NCI-H69 (cell line): Measurements from ENCODE around the gene CDC7.
"Not testable (repeated sequence)": the region's sequence is repeated elsewhere in the genome, so short reads cannot be mapped to it uniquely, and the experiment has no call there.

ENCODE experiments used
- DNase-seq: peaks from one replicate; lab custom pipeline; 2025; lab: John Stamatoyannopoulos, UW

CDC7 gene

DNA sequence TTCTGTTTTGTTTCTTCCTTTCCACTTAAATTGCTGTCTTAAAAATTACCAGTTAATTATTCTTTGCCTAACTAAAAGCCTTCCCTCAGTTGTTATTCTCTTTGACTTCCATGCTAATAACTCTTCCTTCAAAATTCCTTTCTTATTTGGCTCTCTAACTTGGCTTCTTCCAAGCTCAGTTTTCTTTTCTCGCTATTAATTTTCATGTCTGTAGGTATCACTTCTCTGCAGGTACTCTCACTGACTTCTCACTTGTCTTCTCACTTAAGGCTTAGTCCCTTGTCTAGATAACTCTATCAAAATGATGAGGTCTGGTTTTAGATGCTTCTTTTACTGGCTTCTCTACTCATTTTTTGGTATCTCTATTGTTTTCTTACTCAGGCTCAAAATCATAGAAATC is 10.1 kb downstream of the CDC7 start:
- DNase-seq: no peak

- peak; percentile 35 for DNase-seq
These were observed 10.7 kb downstream of the CDC7 start for GRCh38 chr1:91511386-91511785.

DNA sequence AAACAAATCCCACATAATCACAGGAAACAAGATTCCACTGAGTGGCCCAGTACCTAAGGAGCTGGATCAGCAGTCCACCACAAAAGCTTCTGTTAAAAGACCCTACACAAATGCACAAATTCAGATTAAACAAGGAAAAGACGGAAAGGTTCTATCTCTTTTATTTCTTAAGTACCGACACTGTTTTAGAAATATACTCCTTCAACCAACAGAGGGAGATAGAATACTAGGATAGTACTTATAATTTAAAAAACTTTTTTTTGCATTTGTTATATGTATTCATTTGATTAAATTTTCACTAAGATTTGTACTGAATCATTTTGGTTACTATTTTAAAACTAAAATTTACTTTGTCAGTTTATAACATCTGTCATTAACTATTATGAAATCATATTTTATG is 12.5 kb downstream of the CDC7 start:
- DNase-seq: no peak

DNA sequence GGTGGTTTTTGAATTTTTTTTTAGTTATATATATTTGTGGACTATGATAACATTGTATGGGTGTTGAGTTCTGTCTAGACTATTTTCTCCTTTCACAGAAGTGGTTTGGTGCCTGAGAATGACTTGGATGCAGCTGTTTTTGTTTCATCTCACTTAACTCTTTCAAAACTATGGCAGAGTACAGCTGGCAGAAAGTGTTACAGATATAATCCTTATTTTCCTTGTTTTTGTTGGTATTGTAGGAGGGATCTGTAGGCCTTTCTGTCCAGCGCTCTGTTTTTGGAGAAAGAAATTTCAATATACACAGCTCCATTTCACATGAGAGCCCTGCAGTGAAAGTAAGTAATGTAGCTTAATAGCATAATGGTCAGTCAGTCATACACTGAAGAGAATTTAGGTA is 13.1 kb downstream of the CDC7 start:
- DNase-seq: no peak

DNA sequence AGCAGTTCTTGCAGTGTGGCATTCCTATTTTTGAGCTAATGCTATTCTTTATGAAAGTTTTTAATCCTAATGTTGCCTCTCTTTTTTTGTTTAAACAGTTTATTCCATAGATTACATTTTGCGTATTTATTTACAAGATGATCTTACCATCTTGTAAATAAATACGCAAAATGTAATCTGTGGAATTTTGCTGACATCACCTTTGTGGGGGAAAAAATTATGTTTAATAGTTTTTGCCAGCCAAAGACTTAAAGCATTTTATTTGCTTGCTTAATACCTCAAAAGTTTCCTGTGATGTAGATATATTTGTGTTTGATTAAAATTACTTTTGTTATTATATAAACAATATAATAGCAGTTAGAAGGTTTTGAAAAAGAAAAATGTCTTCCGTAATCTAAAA is 15.3 kb downstream of the CDC7 start:
- DNase-seq: no peak

GRCh38 chr1:91516605-91517004 is 16.0 kb downstream of the CDC7 start:
- not testable (repeated sequence) for DNase-seq

DNA sequence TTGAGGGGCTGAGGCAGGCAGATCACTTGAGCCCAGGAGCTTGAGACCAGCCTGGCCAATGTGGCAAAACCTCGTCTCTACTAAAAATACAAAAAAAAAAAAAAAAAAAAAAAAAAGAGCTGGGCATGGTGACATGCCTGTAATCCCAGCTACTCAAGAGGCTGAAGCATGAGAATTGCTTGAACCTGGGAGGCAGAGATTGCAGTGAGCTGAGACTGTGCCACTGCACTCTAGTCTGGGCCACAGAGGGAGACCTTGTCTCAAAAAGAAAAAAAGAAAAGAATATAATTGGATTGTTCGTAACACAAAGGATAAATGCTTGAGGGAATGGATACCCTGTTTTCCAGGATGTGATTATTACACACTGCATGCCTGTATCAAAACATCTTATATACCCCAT is 18.5 kb downstream of the CDC7 start:
- not testable (repeated sequence) for DNase-seq

- DNase-seq: no peak
These were observed 20.4 kb downstream of the CDC7 start for GRCh38 chr1:91520942-91521507.

DNA sequence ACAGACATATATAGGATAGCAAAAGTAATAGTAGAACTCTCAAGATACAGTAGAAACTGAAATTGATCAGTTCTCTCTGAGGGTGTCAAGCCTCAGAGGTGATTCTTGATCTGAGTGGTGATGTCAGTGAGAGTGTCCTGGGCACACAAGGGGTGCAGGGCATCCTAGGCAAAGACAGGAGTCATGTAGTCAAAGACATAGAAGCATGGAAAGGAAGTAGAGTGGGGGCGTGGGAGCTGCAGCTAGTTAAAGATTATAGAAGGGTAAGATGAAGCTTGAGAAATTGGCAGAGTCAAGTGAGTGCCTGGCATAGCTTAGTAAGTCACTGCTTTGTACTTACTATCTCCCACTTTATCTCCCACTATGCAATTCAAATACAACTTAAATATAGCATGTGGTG is 22.8 kb downstream of the CDC7 start:
- DNase-seq: no peak

DNA sequence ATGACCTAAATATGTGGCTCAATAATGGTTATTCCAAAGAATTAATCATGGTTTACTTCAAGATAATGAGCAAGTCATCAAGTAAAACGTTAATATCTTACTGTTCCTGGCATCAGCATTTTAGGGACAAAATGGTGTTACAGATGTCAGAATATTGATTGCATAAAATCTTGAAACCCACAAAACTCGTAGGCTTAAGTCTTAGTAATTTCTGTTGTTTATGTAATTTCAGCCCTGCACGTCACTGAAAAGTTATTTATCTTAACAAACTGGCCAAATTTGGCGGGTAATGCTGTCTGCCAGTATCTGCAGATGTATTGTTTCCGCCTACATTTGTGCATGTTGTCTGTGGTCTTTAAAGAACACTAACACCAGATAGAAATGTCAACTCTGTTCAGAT is 25.8 kb downstream of the CDC7 start:
- DNase-seq: no peak

GRCh38 chr1:91527266-91527765 is 26.7 kb downstream of the CDC7 start:
- DNase-seq: no peak

DNA sequence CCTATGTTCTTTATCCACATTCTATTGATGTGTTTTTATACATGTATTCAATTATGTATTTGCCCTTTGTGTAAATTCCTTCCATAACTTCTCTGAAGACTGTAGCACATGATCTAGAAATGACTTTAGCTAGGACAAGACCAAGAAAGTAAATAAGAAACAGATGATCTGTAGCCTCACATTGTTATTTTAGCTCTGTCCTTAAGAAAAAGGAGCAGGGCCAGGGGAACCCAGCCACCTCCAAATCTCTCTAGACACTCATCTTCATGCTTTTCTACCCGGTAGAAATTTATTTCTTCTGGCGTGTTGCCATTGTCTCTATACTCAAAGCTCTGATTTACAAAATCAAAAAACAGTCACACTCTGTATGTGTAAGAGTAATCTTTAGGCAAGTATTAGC is 27.1 kb downstream of the CDC7 start:
- DNase-seq: no peak

- DNase-seq: peak; percentile 6
These were observed 29.2 kb downstream of the CDC7 start for GRCh38 chr1:91529856-91530255.

DNA sequence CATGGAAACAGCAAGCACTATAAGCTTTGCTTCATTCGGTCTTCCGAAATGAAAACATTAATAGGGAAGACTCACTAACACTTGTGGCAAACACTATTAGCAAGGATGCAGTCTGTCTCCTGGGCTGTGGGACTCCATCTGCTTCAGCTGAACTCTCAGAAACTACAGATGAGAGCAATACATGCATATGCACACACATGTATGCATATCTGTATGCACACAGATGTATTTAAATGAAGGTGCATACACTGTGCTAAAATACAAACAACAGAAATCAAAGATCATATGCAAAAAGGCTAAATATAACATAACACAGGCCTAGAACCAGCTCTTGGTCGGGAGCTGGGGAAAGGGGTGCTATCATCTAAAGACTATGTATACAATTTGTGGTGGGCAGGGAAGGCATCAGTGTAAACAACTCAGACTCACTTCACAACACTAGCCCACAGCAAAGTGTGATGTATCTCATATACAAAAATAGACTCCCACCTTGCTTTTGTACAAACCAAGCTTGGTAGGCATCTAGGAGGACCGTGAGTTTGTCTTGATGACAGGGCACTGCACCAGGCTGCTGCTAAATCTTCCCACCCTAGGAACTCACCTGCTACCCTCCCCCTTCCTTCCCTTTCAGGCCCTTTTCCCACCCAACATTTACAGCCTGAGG is 32.8 kb downstream of the CDC7 start:
- no peak for DNase-seq

DNA sequence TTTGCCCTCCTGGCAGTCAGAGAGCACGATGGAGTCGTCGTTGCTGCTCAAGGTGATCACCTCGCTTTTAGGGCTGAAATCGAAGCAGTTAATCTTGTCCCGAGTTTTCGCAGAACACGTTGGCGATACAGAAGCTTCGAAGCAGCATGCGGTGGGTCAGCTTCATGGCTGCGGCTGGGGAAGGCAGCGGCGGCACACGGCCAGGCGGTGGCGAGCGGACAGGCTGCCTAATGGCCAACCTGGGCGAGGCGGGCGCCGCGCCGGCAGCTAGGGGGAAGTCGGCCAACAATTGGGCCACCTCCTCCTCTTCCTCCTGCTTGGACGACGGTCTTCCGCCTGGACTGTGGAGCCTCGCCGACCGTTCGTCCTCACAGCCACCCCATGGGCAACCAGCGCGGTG is 34.8 kb downstream of the CDC7 start:
- DNase-seq: no peak

- DNase-seq: no peak
These were observed 36.8 kb downstream of the CDC7 start for GRCh38 chr1:91537281-91537986.

DNA sequence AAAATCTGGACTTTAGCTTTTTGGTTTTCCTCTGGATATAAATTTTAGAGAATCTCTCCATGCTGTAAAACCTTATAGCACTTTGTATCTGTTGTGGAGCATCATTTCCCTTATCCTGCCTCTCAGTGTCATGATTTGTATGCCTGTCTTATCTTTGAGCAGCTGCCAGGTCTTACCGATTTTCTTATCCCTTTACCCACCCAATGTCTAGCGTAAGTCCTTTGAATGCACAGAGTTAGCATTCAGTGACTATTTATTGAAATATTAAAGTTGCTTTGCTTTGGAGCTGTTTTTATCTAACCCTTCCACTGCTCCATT is 37.3 kb downstream of the CDC7 start:
- DNase-seq: no peak

DNA sequence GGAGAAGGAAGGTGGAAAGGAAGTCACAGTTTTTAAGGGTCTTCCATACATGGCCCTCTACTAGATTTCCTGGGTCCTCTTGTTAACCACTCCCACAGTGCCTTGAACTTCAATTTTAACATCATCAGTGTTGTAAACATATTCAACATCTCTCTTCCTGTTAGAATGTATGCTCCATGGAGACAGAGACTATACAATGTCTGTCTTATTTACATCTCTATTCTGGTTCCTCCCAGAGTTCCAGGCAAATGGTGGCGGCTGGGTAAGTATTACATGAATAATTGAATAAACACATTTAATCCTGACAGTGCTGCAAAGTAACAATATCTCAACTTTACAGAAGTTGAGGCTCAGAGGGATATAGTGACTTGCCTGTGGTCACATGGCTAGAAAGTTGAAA is 40.3 kb downstream of the CDC7 start:
- no peak for DNase-seq

- no peak for DNase-seq
These were observed 41.4 kb downstream of the CDC7 start for GRCh38 chr1:91541918-91542533.

- DNase-seq: peak; percentile 41
These were observed 45.1 kb downstream of the CDC7 start for GRCh38 chr1:91545506-91546300.

GRCh38 chr1:91546301-91546581 is 45.6 kb downstream of the CDC7 start:
- no peak for DNase-seq

GRCh38 chr1:91546876-91547275 is 46.2 kb downstream of the CDC7 start:
- DNase-seq: no peak
